Glomerular endothelial cell (primary cell): ENCODE data around the gene ZBTB16. TPM values are rescaled to one million over a fixed set of nuclear protein-coding genes. Genes with fewer than 3 reads are reported as not detected.

Source experiments
- DNase-seq: peaks from one replicate; pipeline ENCODE4 v3.0.0-alpha.2; 2011; ENCODE audit warnings: low read depth, low spot score; ENCODE audit errors: extremely low read depth
- total RNA-seq: library from RNA; depleted of rRNA; stranded (reverse); fragments of >200 nt; gene quantifications from 2 replicates; pipeline ENCODE4 v1.2.3, GENCODE V29; 2015

ZBTB16 gene
- total RNA-seq, 1 donor from 2014 or later = 6.9 TPM

GRCh38 chr11:114125531-114125930 is 66.0 kb downstream of the ZBTB16 start:
- DNase-seq = no peak

DNA sequence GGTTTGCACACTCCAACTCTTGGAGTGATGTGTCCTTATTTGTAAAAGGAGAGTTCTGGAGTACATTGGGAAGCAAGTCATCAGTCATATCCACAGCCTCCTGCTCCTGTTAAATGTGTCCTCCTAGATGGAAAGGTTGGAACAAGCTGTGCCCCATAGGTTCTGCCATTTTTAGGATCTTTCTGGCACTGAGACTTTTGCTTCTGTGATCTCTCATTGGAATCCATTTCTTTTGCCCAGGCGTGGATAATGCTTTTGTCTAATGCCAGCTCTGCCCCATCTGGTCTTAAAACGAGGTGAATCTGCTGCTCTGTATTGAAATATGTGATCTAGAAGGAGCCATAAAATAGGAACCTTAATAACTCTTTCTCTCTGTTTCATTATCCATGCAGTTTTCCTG is 66.4 kb downstream of the ZBTB16 start:
- DNase-seq = no peak

- no peak for DNase-seq
Observed at GRCh38 chr11:114128399-114128798, 68.9 kb downstream of the ZBTB16 start.

DNA sequence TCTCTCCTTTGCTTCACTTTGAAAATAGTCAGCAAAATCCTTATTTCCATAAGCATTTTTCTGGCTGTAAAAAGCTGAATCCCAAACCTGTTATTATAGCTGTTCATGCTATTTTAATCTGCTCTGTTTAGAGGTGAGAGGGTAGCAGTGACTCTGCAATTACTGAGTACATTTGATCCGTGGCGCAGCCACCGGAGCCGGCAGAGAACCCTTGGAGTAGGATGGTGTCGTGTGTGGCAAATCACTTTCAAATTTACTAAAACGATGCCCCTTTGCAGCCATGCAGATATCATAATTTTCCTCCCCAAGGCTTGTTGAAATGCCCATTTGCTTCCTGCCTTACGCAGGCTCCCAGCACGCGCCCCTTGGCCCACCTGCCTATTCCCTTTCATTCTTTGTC is 69.6 kb downstream of the ZBTB16 start:
- no peak for DNase-seq

DNA sequence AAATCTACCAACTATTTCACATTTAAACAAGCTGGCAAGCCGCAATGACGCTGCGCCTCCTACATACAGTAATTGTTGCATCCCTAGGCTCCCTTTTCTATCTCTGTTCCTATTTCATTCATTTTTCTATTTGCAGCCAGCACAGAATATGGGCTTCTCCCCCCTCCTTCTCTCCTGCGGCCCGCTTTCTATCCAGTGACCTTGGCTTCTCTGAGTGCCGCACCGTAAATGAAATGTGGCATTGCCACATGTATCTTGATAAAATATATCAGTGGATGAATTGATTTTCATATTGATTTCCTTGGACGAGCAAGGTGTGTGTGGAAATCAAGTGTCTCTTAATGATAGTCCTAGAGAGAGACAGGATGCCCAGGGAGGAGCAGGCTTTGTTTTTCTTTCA is 70.2 kb downstream of the ZBTB16 start:
- DNase-seq = no peak

GRCh38 chr11:114130115-114130576 is 70.6 kb downstream of the ZBTB16 start:
- DNase-seq = no peak

DNA sequence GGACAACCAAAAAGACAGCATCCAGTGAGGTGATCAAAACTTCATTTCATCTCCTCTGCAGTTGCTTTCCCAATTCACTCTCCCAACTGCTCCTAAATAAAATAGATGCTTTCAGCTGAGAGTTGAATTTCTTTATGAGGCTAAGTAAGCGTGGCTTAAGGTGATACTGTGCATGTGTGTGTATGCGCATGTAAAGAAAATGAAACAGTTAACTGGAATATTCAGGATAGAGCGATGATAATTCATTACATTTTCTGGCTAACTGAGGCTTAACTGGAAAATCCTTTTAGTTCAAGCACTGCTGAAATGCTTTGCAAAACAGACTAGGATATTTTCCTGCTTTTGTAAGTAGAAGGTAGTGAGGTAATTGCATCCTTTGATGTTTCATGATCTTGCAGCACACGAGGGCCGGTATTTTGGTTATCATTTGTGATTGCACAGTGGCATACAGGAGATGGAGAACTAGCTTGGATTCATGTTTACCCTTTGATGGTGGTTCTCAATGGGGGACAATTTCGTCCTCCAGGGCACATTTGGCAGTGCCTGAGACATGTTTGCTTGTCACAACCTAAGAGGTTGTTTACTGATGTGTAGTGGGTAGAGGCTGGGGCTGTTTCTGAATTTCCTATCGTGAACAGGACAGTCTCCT is 71.2 kb downstream of the ZBTB16 start:
- DNase-seq = no peak

DNA sequence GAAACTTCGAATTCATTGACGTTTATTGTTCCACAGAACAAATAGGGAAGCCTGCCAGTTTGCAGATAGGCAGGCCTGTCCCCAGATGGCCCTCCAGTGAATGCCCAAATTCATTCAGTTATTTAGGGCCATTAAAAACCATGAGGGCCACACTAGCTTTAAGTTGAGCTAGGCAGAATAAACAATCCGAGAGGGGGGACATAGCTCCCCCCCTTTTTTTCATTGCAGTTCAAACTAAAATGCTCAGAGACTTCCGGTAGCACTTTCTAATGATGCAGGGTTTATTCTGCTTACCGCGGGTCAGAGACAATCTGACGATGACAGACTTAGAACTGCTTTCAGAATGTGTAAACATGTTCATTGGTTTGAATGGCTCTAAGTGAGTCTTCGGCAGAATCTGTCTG is 72.0 kb downstream of the ZBTB16 start:
- DNase-seq = no peak

DNA sequence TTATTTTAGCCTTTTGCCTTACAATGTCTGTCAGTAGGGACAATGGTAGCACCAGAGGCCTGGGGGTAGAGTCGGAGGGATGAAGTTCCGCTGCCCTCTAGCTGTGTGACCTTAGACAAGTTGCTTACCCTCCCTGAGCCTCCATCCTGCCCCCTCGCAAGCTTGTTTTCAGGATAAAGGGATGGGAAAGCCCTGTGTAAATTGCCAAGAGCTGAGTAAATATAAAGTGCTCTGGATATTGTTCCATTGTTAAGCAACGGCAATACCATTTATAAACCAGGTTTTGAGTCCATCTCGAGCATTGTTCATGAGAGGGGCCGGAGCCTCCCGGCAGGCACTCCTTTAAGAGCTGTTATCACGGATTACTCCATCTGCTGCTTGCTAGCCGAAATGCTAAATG is 72.9 kb downstream of the ZBTB16 start:
- DNase-seq = no peak

- DNase-seq = no peak
Observed at GRCh38 chr11:114132944-114133394, 73.5 kb downstream of the ZBTB16 start.

GRCh38 chr11:114133548-114134329 is 74.2 kb downstream of the ZBTB16 start:
- no peak for DNase-seq

DNA sequence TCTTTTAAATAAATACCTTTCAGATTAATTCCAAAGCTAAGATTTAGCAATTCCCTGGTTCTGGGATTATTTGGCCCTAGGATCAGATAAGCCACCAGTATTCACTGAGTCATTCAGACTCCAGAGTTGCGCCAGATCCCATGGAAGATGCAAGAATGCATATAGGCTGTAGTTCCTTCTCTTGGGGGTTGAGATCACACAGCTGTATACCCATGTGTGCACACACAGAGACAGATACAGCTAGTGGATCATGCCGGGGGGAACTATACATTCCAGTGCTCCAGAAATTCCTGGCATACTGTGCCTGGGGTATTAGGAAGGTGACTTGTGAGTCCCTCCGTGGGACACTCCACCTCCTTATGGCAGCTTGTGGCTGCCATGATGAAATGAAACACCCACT is 75.4 kb downstream of the ZBTB16 start:
- DNase-seq = no peak

DNA sequence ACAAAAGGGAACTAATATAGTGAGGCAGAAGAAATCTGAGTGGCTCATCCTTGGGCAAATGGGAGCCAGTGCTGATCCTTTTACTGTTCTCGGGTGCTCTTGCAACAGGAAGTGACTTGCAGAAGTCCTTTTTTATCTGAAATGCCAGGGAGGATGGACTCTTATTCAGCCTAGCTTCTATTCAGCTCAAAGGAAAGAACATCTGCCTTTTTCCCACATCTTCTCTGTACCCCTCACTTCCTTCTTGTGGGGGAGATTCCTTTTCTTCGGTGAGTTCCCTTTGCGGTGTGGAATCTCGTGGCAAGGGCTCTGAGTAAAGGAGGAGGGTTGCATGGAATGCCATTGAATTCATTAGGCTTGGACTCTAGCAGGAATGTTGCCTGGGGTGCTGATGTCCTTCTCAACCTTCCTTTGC is 76.2 kb downstream of the ZBTB16 start:
- DNase-seq = no peak

- DNase-seq = no peak
Observed at GRCh38 chr11:114136686-114137640, 77.5 kb downstream of the ZBTB16 start.

DNA sequence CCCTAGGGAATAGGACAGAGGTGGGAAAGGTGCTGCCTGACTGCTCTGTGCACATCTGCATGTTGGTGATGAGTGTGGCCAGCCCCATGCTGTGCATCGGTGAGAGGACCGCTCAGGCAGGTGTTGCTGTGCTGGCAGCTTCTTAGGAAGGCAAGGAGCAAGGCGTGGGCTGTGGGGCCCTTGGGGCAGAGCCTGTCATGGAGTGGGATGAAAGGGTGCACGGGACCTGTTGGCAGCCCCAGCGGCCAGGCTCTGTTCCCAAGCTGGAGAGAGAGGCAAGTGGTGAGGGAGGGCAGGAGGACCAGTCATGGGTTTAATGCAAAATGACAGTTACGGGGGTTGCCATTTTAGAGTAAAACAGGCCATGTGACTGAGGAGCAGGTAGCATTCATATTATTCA is 78.3 kb downstream of the ZBTB16 start:
- no peak for DNase-seq

- no peak for DNase-seq
Observed at GRCh38 chr11:114138411-114138810, 78.9 kb downstream of the ZBTB16 start.

- no peak for DNase-seq
Observed at GRCh38 chr11:114140826-114141225, 81.3 kb downstream of the ZBTB16 start.

DNA sequence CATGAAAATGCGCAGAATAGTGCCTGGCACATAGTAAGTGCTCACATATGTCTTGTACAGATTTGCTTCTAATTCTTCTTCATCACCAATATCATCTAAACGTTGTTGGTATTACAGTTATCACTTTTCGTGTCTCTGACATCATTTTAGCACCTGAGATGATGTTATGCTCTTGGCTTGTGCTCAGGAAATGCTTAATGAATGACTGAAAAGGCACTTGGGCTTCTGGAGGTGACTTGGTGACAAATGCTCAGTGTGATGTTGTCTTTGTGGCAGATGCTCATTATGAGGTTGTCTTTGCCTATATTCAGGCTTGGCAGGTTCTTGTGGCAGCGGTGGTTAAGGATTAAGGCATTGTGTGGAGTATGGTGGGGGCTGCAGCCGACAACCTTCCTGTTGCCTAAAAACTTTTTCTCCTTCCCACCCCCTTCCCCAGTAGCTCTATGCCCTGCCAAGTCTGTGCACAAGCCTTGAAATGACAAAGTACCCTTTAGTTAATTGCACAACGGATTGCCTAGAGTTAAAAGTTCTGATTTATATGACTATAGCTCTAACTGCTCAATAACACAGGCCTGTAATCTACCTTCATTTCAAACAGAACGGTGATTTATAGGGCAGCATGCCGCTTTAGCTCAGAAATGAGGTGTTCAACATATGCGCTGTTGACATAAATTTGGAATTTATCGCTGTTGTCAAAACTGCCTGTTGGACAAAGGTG is 82.5 kb downstream of the ZBTB16 start:
- no peak for DNase-seq

GRCh38 chr11:114142707-114143106 is 83.2 kb downstream of the ZBTB16 start:
- DNase-seq = no peak

GRCh38 chr11:114145166-114145775 is 85.8 kb downstream of the ZBTB16 start:
- no peak for DNase-seq
